Adrenal gland (tissue), 12 donors: ENCODE results near the gene NUP50. TPM values are rescaled to one million over a fixed set of nuclear protein-coding genes. Genes with fewer than 3 reads are reported as not detected.

Source experiments
- DNase-seq, 7 donors: peaks; one replicate each; pipeline ENCODE4 v3.0.0-alpha.2; 2019 to 2020
- H3K27ac ChIP-seq, 5 donors: fragments of 200-600 bp; sonication (generic) in 4 of 5; 1 replicate in 3 of 5; 2 replicates in 2 of 5; pipeline versions ENCODE4 v1.5.1 to v1.8.0; 2016 to 2020; ENCODE audit warnings: mild to moderate bottlenecking in 1 of 5
- H3K27me3 ChIP-seq: fragments of 200-600 bp; 2 replicates; pipeline ENCODE4 v1.8.0; 2021
- H3K36me3 ChIP-seq, 2 donors: fragments of 200-600 bp; replicated peaks in 1 of 2; 1 replicate in 1 of 2; 2 replicates in 1 of 2; pipeline versions ENCODE4 v1.5.1 to v1.8.0; 2018 to 2022
- H3K4me1 ChIP-seq, 2 donors: fragments of 200-600 bp; replicated peaks in 1 of 2; 1 replicate in 1 of 2; 2 replicates in 1 of 2; pipeline versions ENCODE4 v1.5.1 to v1.8.0; 2018 to 2021
- H3K4me3 ChIP-seq, 4 donors: fragments of 200-600 bp; sonication (generic) in 3 of 4; one replicate each; pipeline ENCODE4 v1.5.1; 2016 to 2018
- H3K9me3 ChIP-seq, 3 donors: fragments of 200-600 bp; sonication (generic) in 1 of 3; replicated peaks in 1 of 3; 1 replicate in 2 of 3; 2 replicates in 1 of 3; pipeline versions ENCODE4 v1.5.1 to v1.8.0; 2016 to 2021
- POLR2A ChIP-seq, 2 donors: fragments of 450-650 bp; IDR thresholded peaks; one replicate each; pipeline ENCODE4 v1.6.1; 2017; ENCODE audit warnings: antibody characterized with exemption in 2 of 2, mild to moderate bottlenecking in 2 of 2, moderate library complexity in 1 of 2
- WGBS, 4 donors: extraction: QIAGEN DNeasy Blood & Tissue Kit in 2 of 4; methylation state at CpG; one replicate each; pipeline versions ENCODE4 v1.1.5 to v1.1.7; 2013 to 2017; 5-methylcytosine and 5-hydroxymethylcytosine counted together
- intact Hi-C, 2 donors: fragments of 100-400 bp; cut with DNase I; formaldehyde crosslinking; loops; one replicate each; pipeline versions ENCODE4 v1.14.1 to v1.15.0; 2022 to 2023
- polyA plus RNA-seq, 3 donors: library from polyadenylated mRNA; stranded (reverse); fragments of 200-250 nt in 2 of 3; fragments of 350-450 nt in 1 of 3; fragmentation: Illumina TruSeq in 1 of 3; extraction: RNeasy Lipid Tissue Mini Kit (QIAGEN cat#74804) in 1 of 3; gene quantifications; one replicate each; pipeline ENCODE4 v1.2.3, GENCODE V29; 2013 to 2014
- total RNA-seq, 9 donors: library from RNA; depleted of rRNA in 4 of 9; stranded (reverse); fragments of >200 nt in 4 of 9; fragments of 120-200 nt in 1 of 9; fragmentation: NEBNext Ultra II Directional in 1 of 9; extraction: Animal tissue kit (Norgen Biotek cat#: 25700) in 1 of 9; gene quantifications; one replicate each; pipeline versions ENCODE4 v1.1.0 to v1.2.4, GENCODE V29; 2013 to 2023
- TF ChIP-seq, protein P1 (sequence below), 6 experiments: fragments of 450-650 bp in 4 of 6; fragments of 200-600 bp in 2 of 6; sonication (generic) in 1 of 6; IDR thresholded peaks; 1 replicate in 5 of 6; 2 replicates in 1 of 6; pipeline versions ENCODE4 v1.5.1 to v1.8.0; 2016 to 2021; ENCODE audit warnings: antibody characterized with exemption in 6 of 6, mild to moderate bottlenecking in 2 of 6, moderate library complexity in 1 of 6
- donor health status: healthy with polysubstance abuse.
- donor health status: Bipolar disorder and iron deficiency.
- donor health status: DM: yes; HTN: yes; CAD: no.
- donor health status: DM: no; HTN: no; CAD: no.
- donor health status: DM: no; HTN: no; CAD: no.
- donor health status: DM: yes; HTN: yes; CAD: no.

Gene NUP50
- total and polyA plus RNA-seq, 12 donors, result 14.9 to 126 (median 64.6) TPM

DNA sequence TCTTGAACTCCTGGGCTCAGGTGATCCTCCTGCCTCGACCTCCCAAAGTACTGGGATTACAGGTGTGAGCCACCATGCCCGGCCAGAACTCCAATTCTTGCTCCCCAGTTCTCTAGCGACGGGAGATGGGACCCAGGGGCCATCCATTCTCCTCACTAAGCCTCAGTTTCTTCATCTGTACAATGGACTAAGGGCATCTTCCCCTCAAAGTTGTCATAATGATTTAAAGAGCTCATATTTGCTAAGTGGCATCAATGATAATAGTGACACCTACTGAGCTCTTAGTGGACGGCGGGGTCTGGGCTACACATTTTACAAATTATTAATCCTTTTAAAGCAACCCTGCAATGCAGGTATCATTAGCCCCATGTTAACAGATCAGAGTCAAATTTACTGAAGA lies 42.5 kb downstream of the NUP50 start:
- intact Hi-C loops, result no loop called here
- TF ChIP-seq, protein P1, sequence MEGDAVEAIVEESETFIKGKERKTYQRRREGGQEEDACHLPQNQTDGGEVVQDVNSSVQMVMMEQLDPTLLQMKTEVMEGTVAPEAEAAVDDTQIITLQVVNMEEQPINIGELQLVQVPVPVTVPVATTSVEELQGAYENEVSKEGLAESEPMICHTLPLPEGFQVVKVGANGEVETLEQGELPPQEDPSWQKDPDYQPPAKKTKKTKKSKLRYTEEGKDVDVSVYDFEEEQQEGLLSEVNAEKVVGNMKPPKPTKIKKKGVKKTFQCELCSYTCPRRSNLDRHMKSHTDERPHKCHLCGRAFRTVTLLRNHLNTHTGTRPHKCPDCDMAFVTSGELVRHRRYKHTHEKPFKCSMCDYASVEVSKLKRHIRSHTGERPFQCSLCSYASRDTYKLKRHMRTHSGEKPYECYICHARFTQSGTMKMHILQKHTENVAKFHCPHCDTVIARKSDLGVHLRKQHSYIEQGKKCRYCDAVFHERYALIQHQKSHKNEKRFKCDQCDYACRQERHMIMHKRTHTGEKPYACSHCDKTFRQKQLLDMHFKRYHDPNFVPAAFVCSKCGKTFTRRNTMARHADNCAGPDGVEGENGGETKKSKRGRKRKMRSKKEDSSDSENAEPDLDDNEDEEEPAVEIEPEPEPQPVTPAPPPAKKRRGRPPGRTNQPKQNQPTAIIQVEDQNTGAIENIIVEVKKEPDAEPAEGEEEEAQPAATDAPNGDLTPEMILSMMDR (IDR thresholded peaks at IDR 0.05), result no peak
- TF ChIP-seq POLR2A (IDR thresholded peaks at IDR 0.05), result no peak
- no peak for DNase-seq
- WGBS, 4 donors, result 86 to 95% (median 90%) methylated on average over 6 of the region's 6 CpGs
- Histone ChIP-seq H3K4me3 (no peak overlapping the region), H3K4me1 (peaks cover 15 to 36% of the 10 kb centered on the region in 2 donors), H3K27me3 (no peaks in the 10 kb centered on the region), H3K27ac (no peak overlapping the region), H3K36me3 (peaks cover 0 to 31% of the 10 kb centered on the region in 2 donors), H3K9me3 (no peaks in the 10 kb centered on the region)

DNA sequence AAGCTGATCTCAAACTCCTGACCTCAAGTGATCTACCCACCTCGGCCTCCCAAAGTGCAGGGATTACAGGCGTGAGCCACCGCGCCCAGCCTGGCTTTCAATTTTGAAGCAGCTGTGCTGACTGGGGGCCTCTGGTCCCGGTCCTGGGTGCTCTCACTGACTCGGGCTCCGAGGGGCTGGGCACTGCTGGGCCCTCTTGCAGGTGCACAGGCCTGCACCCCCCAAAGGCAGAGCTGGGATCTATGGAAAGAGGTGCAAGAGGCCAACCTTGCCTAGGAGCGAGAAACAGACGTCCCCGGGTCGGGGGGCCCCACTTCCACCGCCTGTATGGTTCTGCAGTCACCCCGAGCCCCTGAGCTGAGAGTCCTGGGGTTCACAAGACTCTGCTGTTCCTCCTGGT lies 43.8 kb downstream of the NUP50 start:
- no peak for TF ChIP-seq POLR2A (IDR thresholded peaks at IDR 0.05)
- TF ChIP-seq, protein P1 (IDR thresholded peaks at IDR 0.05), result no peak
- Histone ChIP-seq H3K27ac (no peak overlapping the region), H3K9me3 (no peaks in the 10 kb centered on the region), H3K4me1 (peaks cover 13 to 37% of the 10 kb centered on the region in 2 donors), H3K4me3 (no peak overlapping the region), H3K27me3 (no peaks in the 10 kb centered on the region), H3K36me3 (peaks cover 0 to 31% of the 10 kb centered on the region in 2 donors)
- no peak for DNase-seq
- intact Hi-C loops, result no loop called here
- WGBS, 4 donors, result 91 to 96% (median 95%) methylated on average over 9 to 13 of the region's 13 CpGs

DNA sequence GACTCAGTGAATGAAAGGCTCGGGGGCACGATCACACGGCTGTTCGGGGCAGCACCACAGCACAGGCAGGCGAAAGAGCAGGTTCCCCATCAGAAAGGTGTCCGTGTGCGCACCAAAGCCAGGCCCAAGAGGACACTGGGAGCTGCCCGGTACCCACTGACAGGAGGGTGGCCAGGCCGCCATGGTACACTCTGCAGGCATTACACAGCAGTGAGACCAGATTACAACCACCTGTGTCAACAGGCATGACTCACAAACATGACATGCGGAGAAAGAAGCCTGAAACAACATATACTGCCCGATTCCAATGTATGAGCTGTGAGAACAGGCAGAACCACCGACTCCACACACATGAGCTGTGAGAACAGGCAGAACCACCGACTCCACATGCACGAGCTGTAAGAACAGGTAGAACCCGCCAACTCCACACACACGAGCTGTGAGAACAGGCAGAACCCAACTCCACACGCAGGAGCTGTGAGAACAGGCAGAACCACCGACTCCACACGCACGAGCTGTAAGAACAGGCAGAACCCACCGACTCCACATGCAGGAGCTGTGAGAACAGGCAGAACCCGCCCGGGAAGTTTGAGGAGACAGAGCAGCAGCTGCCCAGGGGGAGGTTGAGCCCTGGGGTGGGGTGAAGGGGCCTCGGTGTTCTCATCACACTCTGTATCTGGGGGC lies 44.4 kb downstream of the NUP50 start:
- H3K27ac ChIP-seq, result no peak overlapping the region

DNA sequence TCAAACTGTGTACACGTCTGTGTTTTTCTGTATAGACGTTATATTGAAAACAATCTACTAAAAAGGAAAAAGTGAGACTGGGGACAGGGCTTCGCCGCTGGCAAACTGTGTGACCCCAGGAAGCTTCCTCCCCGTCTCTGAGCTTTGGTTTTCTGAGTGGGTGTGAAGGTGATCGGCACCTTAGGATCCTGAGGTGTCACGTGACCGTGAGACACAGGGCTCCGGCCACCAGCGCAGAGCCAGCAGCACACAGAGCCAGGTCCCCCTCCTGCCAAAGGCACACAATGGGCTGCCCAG lies 44.9 kb downstream of the NUP50 start:
- DNase-seq, result no peak
- peaks cover 19 to 37% of the 10 kb centered on the region in 2 donors for H3K4me1 ChIP-seq
- 73 to 94% (median 81%) methylated on average over 10 of the region's 10 CpGs for WGBS, 4 donors

More for the DNA sequence above, 44.4 kb downstream of the NUP50 start:
- no peaks in the 10 kb centered on the region for H3K9me3 ChIP-seq
- DNase-seq, result no peak
- peaks cover 16 to 37% of the 10 kb centered on the region in 2 donors for H3K4me1 ChIP-seq
- H3K36me3 ChIP-seq, result peaks cover 0 to 25% of the 10 kb centered on the region in 2 donors
- WGBS, 4 donors, result 84 to 92% (median 88%) methylated on average over 13 to 24 of the region's 24 CpGs
- no peak for TF ChIP-seq POLR2A (IDR thresholded peaks at IDR 0.05)
- TF ChIP-seq, protein P1 (IDR thresholded peaks at IDR 0.05), result no peak
- no peak overlapping the region for H3K4me3 ChIP-seq
- no peaks in the 10 kb centered on the region for H3K27me3 ChIP-seq
- intact Hi-C loops, result no loop called here

More for the DNA sequence above, 44.9 kb downstream of the NUP50 start:
- intact Hi-C loops, result no loop called here
- TF ChIP-seq, protein P1 (IDR thresholded peaks at IDR 0.05), result no peak
- TF ChIP-seq POLR2A (IDR thresholded peaks at IDR 0.05), result no peak
- no peak overlapping the region for H3K4me3 ChIP-seq
- no peaks in the 10 kb centered on the region for H3K27me3 ChIP-seq
- no peak overlapping the region for H3K27ac ChIP-seq
- H3K36me3 ChIP-seq, result peaks cover 0 to 20% of the 10 kb centered on the region in 2 donors
- H3K9me3 ChIP-seq, result no peaks in the 10 kb centered on the region
